AG20443 (cell line): ENCODE measurements around the gene YBX3.
"Not testable (repeated sequence)": the region's sequence is repeated elsewhere in the genome, so short reads cannot be mapped to it uniquely, and the experiment has no call there.

Source experiments
- DNase-seq: peaks from one replicate; pipeline ENCODE4 v3.0.0; 2012; ENCODE audit warnings: low spot score, mixed read lengths

YBX3 gene

GRCh38 chr12:10722905-10723746 lies at the start of gene YBX3:
TSS of gene YBX3 (minus strand) at chr12:10723323. CDS start at chr12:10723111, 212 bp downstream.
- DNase-seq = peak; percentile 92

GRCh38 chr12:10771132-10771733 lies 48.1 kb upstream of the YBX3 start:
- DNase-seq = peak; percentile 39

DNA sequence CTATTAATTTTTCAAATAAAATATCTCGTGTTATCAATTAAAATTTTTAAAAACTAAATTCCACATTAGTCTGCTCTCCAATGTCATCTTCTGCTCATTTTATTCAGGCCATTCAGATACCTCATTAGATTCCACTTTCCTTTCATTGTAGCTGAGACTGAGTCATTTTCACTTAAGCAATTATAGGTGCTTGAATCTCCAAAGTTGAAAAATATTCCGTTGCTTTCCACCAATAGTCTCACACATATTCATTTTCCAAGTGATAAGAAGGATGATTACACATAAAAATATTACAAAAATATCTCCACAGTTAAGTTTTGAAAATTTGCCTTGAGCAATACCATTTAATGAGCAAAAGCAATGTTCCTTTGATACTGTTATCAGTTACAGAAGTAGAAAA lies 36.5 kb upstream of the YBX3 start:
- no peak for DNase-seq

DNA sequence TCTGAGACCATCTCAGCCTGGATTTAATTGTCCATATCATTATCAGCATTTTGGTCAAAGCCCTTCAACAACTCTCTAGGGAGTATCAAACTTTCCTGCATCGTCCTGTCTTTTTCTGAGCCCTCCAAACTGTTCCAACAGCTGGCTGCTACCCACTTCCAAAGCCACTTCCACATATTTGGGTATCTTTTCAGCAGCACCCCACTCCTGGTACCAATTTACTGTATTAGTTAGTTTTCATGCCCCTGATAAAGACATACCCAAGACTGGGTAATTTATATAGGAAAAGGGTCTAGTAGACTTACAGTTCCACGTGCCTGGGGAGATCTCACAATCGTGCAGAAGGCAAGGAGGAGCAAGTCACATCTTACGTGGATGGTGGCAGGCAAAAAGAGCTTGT lies 33.1 kb upstream of the YBX3 start:
- DNase-seq = no peak

- peak; percentile 46 for DNase-seq
These were observed 29.9 kb upstream of the YBX3 start for GRCh38 chr12:10753059-10753458.

- no peak for DNase-seq
These were observed 27.2 kb upstream of the YBX3 start for GRCh38 chr12:10750385-10750727.

GRCh38 chr12:10749700-10750384 lies 26.7 kb upstream of the YBX3 start:
- peak; percentile 87 for DNase-seq

GRCh38 chr12:10747730-10748129 lies 24.6 kb upstream of the YBX3 start:
- no peak for DNase-seq

DNA sequence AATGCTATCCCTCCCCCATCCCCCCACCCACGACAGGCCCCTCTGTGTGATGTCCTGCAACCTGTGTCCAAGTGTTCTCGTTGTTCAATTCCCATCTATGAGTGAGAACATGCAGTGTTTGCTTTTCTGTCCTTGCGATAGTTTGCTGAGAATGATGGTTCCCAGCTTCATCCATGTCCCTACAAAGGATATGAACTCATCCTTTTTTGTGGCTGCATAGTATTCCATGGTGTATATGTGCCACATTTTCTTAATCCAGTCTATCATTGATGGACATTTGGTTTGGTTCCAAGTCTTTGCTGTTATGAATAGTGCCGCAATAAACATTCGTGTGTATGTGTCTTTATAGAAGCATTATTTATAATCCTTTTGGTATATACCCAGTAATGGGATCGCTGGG lies 20.3 kb upstream of the YBX3 start:
- DNase-seq = not testable (repeated sequence)

GRCh38 chr12:10741845-10742244 lies 18.7 kb upstream of the YBX3 start:
- no peak for DNase-seq

DNA sequence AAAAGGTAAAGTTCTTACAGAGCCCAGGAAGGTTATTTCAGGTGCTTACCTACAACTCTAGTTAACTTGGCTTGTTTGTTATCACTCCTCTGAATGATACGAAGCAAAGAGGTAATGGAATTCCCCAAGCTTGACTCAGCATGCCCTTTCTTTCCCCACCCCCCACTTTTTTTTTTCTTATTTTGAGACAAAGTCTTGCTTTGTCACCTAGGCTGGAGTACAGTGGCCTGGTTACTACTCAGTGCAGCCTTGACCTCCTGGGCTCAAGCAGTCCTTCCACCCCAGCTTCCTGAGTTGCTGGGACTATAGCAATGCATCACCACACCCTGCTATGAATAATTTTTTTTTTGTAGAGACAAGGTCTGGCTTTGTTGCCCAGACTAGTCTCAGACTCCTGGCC lies 17.1 kb upstream of the YBX3 start:
- no peak for DNase-seq

DNA sequence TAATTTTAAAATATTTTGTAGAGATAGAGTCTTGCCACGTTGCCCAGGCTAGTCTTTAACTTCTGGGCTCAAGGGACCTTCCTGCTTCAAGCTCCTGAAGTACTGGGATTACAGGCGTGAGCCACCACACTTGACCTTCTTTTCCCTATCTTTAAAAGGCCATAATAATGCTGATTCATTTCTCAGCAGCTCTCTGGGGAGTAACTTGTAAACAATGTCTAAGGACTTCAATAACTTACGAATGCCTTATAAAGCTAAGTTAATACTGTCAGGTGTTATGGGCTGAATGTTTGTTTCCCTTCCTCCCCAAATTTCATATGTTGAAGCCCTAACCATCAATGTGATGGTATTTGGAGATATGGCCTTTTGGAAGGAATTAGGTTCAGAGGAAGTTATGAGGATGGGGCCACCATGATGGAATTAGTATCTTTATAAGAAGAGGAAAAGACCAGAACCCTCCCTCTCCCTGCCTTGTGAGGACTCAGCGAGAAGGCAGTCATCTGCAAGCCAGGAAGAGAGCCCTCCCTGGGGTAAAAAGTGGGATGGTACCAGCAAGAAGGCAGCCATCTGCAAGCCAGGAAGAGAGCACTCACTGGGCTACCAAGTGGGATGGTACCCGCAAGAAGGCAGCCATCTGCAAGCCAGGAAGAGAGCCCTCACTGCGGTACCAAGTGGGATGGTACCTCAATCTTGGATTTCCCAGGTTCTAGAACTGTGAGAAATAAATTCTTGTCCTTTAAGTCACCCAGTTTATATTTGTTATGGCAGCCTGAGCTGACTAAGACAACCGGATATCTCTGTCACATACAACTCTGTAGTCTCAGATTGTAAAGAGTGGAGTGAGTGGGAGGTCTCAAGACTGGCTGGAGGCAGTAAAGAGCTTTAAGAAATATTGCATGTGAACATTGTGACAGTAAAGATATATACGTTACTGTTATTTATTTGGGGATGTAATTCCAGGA lies 16.3 kb upstream of the YBX3 start:
- no peak for DNase-seq

DNA sequence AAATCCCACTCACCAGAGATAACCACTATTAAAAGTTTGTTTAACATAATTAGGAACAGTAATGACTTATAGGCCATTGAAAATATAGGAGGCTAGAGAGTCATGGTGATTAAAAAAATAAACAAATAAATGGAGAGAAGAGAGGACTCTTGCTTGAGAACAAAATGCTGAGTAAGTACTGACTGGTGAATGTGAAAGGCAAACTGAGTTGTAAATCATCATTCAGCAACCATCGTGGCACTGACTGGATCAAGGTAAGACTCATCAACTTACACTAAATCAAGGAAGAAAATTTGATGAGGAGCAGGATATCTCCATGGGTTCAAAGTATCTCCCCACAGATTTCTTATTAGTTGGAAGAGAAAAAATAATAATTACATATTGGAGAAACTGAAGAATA lies 14.1 kb upstream of the YBX3 start:
- no peak for DNase-seq

DNA sequence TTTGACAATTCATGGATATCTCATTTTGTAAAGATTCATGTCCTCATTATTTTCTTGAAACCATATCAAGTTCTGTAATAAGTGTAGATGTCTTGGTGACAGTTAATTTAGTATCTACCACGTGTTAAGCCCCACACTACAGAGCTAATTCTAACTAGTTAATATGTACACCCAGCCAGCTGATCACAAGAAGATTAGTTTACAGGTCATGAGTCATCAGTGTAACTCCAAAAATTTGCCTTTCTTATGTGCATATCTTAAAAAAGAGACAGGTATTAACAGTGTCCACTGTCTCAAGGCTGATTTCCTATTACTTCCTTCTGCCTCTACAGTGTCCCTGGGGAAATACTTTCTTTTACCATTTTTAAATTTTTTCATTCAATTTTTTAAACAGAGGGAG lies 13.3 kb upstream of the YBX3 start:
- DNase-seq = no peak

- DNase-seq = no peak
These were observed 12.3 kb upstream of the YBX3 start for GRCh38 chr12:10735428-10735827.

DNA sequence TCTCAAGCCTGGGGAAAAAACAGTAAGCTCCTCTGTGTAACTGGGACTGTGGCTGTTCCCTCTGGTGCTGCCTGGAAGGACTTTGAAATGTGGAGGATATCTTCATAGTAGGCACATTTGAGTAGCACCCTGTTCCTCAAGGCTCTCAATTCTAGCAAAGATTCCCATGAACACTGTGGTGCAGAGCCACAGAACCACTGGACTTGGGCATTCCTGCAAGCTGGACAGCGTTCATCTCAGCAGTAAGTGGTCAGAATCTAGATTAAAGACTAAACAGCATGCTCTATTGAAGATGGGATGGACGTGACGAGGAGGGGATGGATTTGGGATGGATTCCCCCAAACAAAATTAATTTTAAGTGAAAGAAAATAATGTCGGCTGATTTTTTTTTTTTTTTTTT lies 9.4 kb upstream of the YBX3 start:
- peak; percentile 14 for DNase-seq

DNA sequence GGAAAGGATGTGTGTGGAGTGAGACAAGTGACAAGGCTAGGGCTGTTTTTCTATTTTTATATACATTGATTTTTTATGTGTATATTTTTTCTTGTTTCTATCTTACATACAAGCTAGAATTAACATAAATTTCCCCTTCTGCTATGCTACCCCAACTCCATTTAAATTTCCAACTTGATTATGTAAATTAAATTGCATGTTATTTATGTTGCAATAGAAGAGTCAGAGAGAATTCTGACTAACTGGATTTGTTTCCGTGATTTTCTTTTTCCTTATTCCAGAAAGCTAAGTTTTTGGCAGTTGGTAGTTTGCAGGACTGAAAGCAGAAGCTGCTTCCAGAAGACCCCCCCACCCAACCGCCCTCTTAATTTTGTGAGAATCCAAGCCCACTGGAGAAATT lies 8.9 kb upstream of the YBX3 start:
- DNase-seq = no peak

DNA sequence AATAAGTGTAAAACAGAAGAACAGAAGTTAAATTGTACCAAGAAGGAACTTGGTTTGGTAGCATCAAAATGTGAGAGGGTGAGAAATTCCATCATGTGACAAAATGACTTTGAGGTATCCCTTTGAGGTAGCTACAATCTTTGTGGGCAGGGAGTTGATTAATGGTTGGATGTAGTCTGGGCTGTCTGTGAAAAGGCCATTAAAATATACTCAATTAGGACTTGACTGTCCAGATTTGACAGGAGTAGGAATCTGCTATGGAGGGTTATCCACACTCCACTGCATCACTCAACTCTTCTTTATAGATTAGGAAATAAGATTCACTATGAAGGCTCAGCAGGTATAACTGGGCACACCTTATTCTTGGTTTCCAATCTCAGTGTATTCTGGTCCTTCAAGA lies 7.4 kb upstream of the YBX3 start:
- DNase-seq = no peak

GRCh38 chr12:10728091-10728490 lies 5.0 kb upstream of the YBX3 start:
- no peak for DNase-seq

GRCh38 chr12:10726945-10727344 lies 3.8 kb upstream of the YBX3 start:
- DNase-seq = no peak

DNA sequence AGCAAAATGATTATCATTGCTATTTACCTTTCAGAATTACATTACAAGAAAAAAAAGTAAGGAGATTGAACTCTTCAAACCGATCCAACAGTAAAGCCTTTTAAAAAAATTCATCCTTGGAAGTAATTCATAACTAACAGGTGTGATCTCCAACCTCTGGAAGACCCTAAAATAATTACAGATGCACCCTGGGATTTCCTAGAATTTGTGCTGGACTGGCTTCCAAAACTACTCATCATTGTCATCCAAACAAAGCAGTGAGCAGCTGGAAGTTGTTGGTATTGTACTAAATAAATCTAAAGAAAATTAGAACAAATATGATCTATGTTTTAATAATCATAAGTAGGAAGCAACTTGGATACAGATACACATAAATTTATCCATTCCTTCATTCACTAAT lies 1.9 kb upstream of the YBX3 start:
- no peak for DNase-seq

GRCh38 chr12:10722502-10722904 lies 620 bp downstream of the YBX3 start:
- DNase-seq = peak; percentile 74
